Sigmoid colon (tissue), 7 donors: ENCODE results near the gene NUP98. TPM values are rescaled to one million over a fixed set of nuclear protein-coding genes. Genes with fewer than 3 reads are reported as not detected.
"Not testable (repeated sequence)": the region's sequence is repeated elsewhere in the genome, so short reads cannot be mapped to it uniquely, and the experiment has no call there.

Experiments used
- DNase-seq: peaks from one replicate; pipeline ENCODE4 v3.0.0-alpha.2; 2019
- H3K27ac ChIP-seq, 4 donors: fragments of 200-600 bp; sonication (generic); one replicate each; pipeline ENCODE4 v1.5.1; 2016 to 2019; ENCODE audit warnings: mild to moderate bottlenecking in 1 of 4
- H3K27me3 ChIP-seq, 3 donors: fragments of 200-600 bp; sonication (generic); one replicate each; pipeline ENCODE4 v1.5.1; 2019; ENCODE audit warnings: mild to moderate bottlenecking in 1 of 3
- H3K36me3 ChIP-seq, 4 donors: fragments of 200-600 bp; sonication (generic); one replicate each; pipeline ENCODE4 v1.5.1; 2016 to 2019
- H3K4me1 ChIP-seq, 4 donors: fragments of 200-600 bp; sonication (generic); one replicate each; pipeline ENCODE4 v1.5.1; 2017 to 2019
- H3K4me3 ChIP-seq, 4 donors: fragments of 200-600 bp; sonication (generic); one replicate each; pipeline ENCODE4 v1.5.1; 2017 to 2019; ENCODE audit warnings: mild to moderate bottlenecking in 2 of 4, moderate library complexity in 1 of 4
- H3K9me3 ChIP-seq, 4 donors: fragments of 200-600 bp in 3 of 4; sonication (generic) in 3 of 4; one replicate each; pipeline versions ENCODE4 v1.5.1 to v1.6.1; 2013 to 2019
- EP300 ChIP-seq, 4 donors: sonication (generic); formaldehyde crosslinking; IDR thresholded peaks; one replicate each; pipeline ENCODE4 v1.6.1; 2017; ENCODE audit warnings: antibody characterized with exemption in 4 of 4
- POLR2A ChIP-seq, 2 donors: fragments of 450-650 bp; IDR thresholded peaks; one replicate each; pipeline ENCODE4 v1.6.1; 2016; ENCODE audit warnings: antibody characterized with exemption in 2 of 2, mild to moderate bottlenecking in 2 of 2, moderate library complexity in 2 of 2
- POLR2AphosphoS5 ChIP-seq, 4 donors: sonication (generic); formaldehyde crosslinking; IDR thresholded peaks; one replicate each; pipeline ENCODE4 v1.6.1; 2017; ENCODE audit warnings: antibody characterized with exemption in 4 of 4
- WGBS, 2 donors: extraction: QIAGEN DNeasy Blood & Tissue Kit; methylation state at CpG; one replicate each; pipeline ENCODE4 v1.1.7; 2013; 5-methylcytosine and 5-hydroxymethylcytosine counted together
- intact Hi-C: fragments of 100-400 bp; cut with DNase I; formaldehyde crosslinking; loops from one replicate; pipeline ENCODE4 v1.15.1; 2023
- polyA plus RNA-seq, 3 donors: library from polyadenylated mRNA; stranded (reverse); fragments of 200-250 nt; gene quantifications; one replicate each; pipeline ENCODE4 v1.2.3, GENCODE V29; 2013
- total RNA-seq, 4 donors: library from RNA; depleted of rRNA; stranded (reverse); fragments of >200 nt; gene quantifications; one replicate each; pipeline ENCODE4 v1.1.0, GENCODE V29; 2016
- TF ChIP-seq, protein P1 (sequence below), 4 experiments: fragments of 450-650 bp in 3 of 4; fragments of 200-600 bp in 1 of 4; IDR thresholded peaks; one replicate each; pipeline ENCODE4 v1.5.1; 2016 to 2019; ENCODE audit warnings: antibody characterized with exemption in 4 of 4, mild to moderate bottlenecking in 3 of 4, moderate library complexity in 2 of 4
- donor health status: healthy with polysubstance abuse.
- donor health status: Bipolar disorder and iron deficiency.
- donor health status: healthy.

NUP98 gene
- total and polyA plus RNA-seq, 7 donors = 14.4 to 158 (median 83.5) TPM

DNA sequence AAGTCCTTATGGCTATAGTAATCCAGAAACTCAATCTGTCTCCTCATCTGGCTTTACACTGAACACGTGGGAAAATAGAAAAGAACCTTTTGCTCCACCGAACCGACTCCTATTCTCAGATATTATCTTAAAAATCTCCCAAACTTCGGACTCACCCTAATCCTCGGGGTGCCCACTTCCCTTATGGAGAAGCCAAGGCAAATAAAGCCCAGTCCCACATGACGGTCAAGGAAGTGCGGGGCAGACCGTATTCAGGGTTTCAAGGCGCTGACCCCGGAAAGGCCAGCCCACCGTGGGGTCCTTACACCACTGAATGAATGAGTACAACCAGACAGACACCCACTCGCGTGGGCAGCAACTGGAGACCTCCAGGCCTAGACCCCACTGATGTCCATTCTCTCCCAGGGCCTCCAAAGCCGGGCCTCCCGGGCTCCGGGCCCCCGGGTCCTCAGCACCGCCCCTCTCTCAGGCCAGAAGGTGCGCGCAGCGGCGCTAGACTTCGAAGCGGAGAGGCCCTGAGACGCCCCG is 489 bp downstream of the NUP98 start:
- no peak for DNase-seq
- H3K27ac ChIP-seq = peak overlapping the region; percentile 93 to 98 (median 95)
- intact Hi-C loops = loop anchor here (2.0 to 5.0 kb wide), 2 partner anchors 44 to 295 kb away; partner anchors contain the start of genes RHOG and RRM1
- H3K4me1 ChIP-seq = peaks cover 0 to 35% (median 34%) of the 10 kb centered on the region in 4 donors
- H3K36me3 ChIP-seq = peaks cover 0 to 25% (median 8%) of the 10 kb centered on the region in 4 donors
- no peaks in the 10 kb centered on the region for H3K9me3 ChIP-seq
- no peak for TF ChIP-seq EP300 (IDR thresholded peaks at IDR 0.05)
- TF ChIP-seq, protein P1, sequence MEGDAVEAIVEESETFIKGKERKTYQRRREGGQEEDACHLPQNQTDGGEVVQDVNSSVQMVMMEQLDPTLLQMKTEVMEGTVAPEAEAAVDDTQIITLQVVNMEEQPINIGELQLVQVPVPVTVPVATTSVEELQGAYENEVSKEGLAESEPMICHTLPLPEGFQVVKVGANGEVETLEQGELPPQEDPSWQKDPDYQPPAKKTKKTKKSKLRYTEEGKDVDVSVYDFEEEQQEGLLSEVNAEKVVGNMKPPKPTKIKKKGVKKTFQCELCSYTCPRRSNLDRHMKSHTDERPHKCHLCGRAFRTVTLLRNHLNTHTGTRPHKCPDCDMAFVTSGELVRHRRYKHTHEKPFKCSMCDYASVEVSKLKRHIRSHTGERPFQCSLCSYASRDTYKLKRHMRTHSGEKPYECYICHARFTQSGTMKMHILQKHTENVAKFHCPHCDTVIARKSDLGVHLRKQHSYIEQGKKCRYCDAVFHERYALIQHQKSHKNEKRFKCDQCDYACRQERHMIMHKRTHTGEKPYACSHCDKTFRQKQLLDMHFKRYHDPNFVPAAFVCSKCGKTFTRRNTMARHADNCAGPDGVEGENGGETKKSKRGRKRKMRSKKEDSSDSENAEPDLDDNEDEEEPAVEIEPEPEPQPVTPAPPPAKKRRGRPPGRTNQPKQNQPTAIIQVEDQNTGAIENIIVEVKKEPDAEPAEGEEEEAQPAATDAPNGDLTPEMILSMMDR (IDR thresholded peaks at IDR 0.05) = no peak
- no peak for TF ChIP-seq POLR2A (IDR thresholded peaks at IDR 0.05)
- TF ChIP-seq POLR2AphosphoS5 (IDR thresholded peaks at IDR 0.05) = no peak
- H3K4me3 ChIP-seq = peak overlapping the region; percentile 74 to 98 (median 87)
- H3K27me3 ChIP-seq = no peaks in the 10 kb centered on the region
- WGBS, 2 donors = 0 to 1% methylated on average over 26 of the region's 26 CpGs

DNA sequence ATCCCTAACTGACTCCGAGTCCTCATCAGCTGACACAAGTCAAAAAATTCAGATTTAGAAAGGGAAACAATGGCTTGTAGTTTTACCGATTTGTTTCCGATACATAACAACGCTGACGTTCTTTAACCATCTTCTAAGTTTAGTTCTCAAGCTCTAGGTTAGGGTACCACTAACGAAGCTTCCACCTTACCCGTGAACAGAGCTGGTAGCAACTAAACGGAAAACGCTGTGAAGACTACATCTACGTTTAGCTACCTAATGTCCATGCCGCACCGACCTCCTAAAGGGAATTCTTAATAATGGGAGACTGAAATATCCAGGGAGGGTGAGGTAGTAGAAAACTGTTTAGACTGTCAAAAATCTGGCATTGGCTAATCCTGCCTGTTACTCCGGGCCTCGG is 1.0 kb downstream of the NUP98 start:
- intact Hi-C loops = loop anchor here (2.0 to 5.0 kb wide), 2 partner anchors 44 to 296 kb away; partner anchors contain the start of genes RHOG and RRM1
- TF ChIP-seq, protein P1 (IDR thresholded peaks at IDR 0.05) = no peak
- no peak for TF ChIP-seq EP300 (IDR thresholded peaks at IDR 0.05)
- no peak for TF ChIP-seq POLR2AphosphoS5 (IDR thresholded peaks at IDR 0.05)
- TF ChIP-seq POLR2A (IDR thresholded peaks at IDR 0.05) = no peak
- WGBS, 2 donors = 3 to 17% methylated on average over 14 of the region's 14 CpGs
- Histone ChIP-seq H3K4me3 (peak overlapping the region; percentile 74 to 98 (median 87)), H3K27me3 (no peaks in the 10 kb centered on the region), H3K36me3 (peaks cover 0 to 25% (median 13%) of the 10 kb centered on the region in 4 donors), H3K9me3 (no peaks in the 10 kb centered on the region), H3K4me1 (peaks cover 0 to 35% (median 34%) of the 10 kb centered on the region in 4 donors), H3K27ac (peak overlapping the region; percentile 93 to 98 (median 95))
- no peak for DNase-seq

DNA sequence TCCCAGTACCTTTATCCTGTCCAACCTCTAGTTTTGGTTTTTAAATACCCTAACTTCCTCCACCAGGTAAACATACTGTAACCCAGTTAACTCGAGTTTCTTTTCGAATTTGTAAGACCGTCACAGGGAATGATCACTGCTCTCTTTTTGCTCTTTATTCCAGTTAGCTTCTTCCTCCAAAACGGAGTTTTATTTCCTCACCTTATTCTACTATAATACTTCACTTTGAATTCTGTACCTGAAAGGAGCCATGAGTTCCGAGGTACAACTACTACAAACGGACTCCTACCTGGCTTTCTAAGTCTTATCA is 1.4 kb downstream of the NUP98 start:
- DNase-seq = no peak
- Histone ChIP-seq H3K4me3 (peak overlapping the region; percentile 74 to 98 (median 87)), H3K36me3 (peaks cover 0 to 25% (median 13%) of the 10 kb centered on the region in 4 donors), H3K27me3 (no peaks in the 10 kb centered on the region), H3K4me1 (peaks cover 0 to 35% (median 34%) of the 10 kb centered on the region in 4 donors), H3K9me3 (no peaks in the 10 kb centered on the region), H3K27ac (peak overlapping the region; percentile 93 to 98 (median 95))
- 13 to 30% methylated on average over 6 of the region's 6 CpGs for WGBS, 2 donors
- TF ChIP-seq POLR2AphosphoS5 (IDR thresholded peaks at IDR 0.05) (no peak), EP300 (IDR thresholded peaks at IDR 0.05) (no peak)
- intact Hi-C loops = loop anchor here (2.0 to 5.0 kb wide), 2 partner anchors 45 to 296 kb away; partner anchors contain the start of genes RHOG and RRM1

DNA sequence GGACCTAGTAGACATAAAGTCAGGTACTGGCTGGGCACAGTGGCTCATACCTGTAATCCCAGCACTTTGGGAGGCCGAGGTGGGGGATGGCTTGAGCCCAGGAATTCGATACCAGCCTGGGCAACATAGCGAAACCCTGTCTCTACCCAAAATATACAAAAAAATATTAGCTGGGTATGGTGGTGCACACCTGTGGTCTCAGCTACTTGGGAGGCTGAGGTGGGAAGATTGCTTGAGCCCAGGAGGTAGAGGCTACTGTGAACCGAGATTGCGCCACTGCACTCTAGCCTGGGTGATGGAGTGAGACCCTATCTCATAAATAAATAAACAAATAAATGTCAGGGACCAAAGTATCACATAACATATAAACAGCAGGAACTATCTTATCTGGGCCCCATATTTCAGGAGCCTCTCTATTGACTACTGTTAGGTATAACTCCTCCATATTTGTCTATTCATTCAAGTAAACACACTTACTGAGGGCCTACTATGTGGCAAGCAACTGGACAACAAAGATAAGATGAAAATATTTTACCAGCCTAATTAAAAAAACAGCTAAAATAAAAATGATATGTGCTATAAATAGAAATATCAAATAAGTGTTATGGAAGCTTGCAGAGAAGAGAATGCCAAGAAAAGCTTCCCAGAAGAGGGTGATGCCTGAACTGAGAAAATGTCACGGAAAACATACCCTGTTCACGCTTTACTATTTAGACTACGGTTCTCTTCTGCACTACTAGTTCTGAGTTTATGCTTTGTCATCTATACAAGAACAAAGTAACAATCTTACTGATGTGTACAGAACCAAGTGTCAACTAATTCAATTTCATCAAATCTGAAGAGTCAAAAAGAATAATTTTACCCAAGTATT is 2.0 kb downstream of the NUP98 start:
- WGBS, 2 donors = 85 to 93% methylated on average over 8 of the region's 8 CpGs

DNA sequence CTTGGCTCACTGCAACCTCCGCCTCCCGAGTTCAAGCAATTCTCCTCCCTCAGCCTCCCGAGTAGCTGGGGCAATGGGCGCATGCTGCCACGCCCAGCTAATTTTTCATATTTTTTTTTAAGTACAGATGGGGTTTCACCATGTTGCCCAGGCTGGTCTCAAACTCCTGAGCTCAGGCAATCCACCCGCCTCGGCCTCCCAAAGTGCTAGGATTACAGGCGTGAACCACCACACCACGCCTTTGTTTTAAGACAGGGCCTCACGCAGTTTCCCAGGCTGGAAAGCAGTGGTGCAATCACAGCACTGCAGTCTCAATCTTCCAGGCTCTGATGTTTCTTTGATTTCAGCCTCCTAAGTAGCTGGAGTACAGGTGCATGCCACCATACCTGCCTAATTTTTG is 3.0 kb downstream of the NUP98 start:
- H3K27me3 ChIP-seq, H3K9me3 ChIP-seq, intact Hi-C loops, H3K4me3 ChIP-seq, DNase-seq: not testable (repeated sequence)
- H3K4me1 ChIP-seq = peaks cover 0 to 42% (median 38%) of the 10 kb centered on the region in 4 donors
- H3K27ac ChIP-seq = peak overlapping the region in 1 of 4 donors; percentile 94
- WGBS, 2 donors = 79 to 92% methylated on average over 10 of the region's 10 CpGs
- H3K36me3 ChIP-seq = peaks cover 0 to 25% (median 13%) of the 10 kb centered on the region in 4 donors

More for the DNA sequence above, 2.0 kb downstream of the NUP98 start:
- Histone ChIP-seq H3K9me3 (no peaks in the 10 kb centered on the region), H3K4me3 (peak overlapping the region in 3 of 4 donors; percentile 74 to 98 (median 84)), H3K36me3 (peaks cover 0 to 25% (median 13%) of the 10 kb centered on the region in 4 donors), H3K4me1 (peaks cover 0 to 38% (median 36%) of the 10 kb centered on the region in 4 donors), H3K27me3 (no peaks in the 10 kb centered on the region), H3K27ac (peak overlapping the region; percentile 12 to 98 (median 94))
- TF ChIP-seq, protein P1 (IDR thresholded peaks at IDR 0.05) = no peak
- TF ChIP-seq EP300 (IDR thresholded peaks at IDR 0.05) (no peak), POLR2A (IDR thresholded peaks at IDR 0.05) (no peak), POLR2AphosphoS5 (IDR thresholded peaks at IDR 0.05) (no peak)
- no peak for DNase-seq
- intact Hi-C loops = loop anchor here (2.0 to 5.0 kb wide), 2 partner anchors 45 to 297 kb away; partner anchors contain the start of genes RHOG and RRM1
